H1 (cell line): ENCODE data around the gene MICU2. TPM values are rescaled to one million over a fixed set of nuclear protein-coding genes. Genes with fewer than 3 reads are reported as not detected.

Experiments used
- CTCF ChIA-PET: fragments of 300-600 bp; sonication (Branson Sonifier 250); formaldehyde crosslinking; loops from one replicate; lab custom pipeline; 2021; ENCODE audit not compliant: partially characterized antibody; lab: Charles Lee
- POLR2A ChIA-PET: fragments of 300-600 bp; sonication (Branson Sonifier 250); formaldehyde crosslinking; loops from one replicate; lab custom pipeline; 2021; ENCODE audit warnings: inconsistent platforms; ENCODE audit not compliant: partially characterized antibody; lab: Charles Lee
- DNase-seq, 2 experiments: peaks; one replicate each; pipeline versions ENCODE4 v3.0.0 to v3.0.0-alpha.2; 2010 to 2022; ENCODE audit warnings: low spot score in 2 of 2, low read depth in 1 of 2, mixed read lengths in 1 of 2
- FAIRE-seq: peaks from 2 replicates; lab custom pipeline; 2011; peaks lifted over from hg19 to GRCh38; lab: Jason Lieb, UNC
- H2AFZ ChIP-seq: 2 replicates; pipeline ENCODE4 v1.8.1; 2012; ENCODE audit warnings: low read length, inconsistent platforms
- H2AK5ac ChIP-seq: 2 replicates; pipeline ENCODE4 v1.6.1; 2013; ENCODE audit warnings: low read depth, low read length
- H2BK120ac ChIP-seq: replicated peaks from 2 replicates; pipeline ENCODE3; 2013; ENCODE audit warnings: low read depth, low read length, inconsistent platforms
- H2BK12ac ChIP-seq: 2 replicates; pipeline ENCODE4 v1.6.1; 2013; ENCODE audit warnings: low read depth, low read length
- H2BK15ac ChIP-seq: 2 replicates; pipeline ENCODE4 v1.6.1; 2013; ENCODE audit warnings: low read length
- H2BK20ac ChIP-seq: 2 replicates; pipeline ENCODE4 v1.6.1; 2013; ENCODE audit warnings: low read length
- H2BK5ac ChIP-seq: 2 replicates; pipeline ENCODE4 v1.6.1; 2013; ENCODE audit warnings: low read depth, low read length
- H3K14ac ChIP-seq: 2 replicates; pipeline ENCODE4 v1.6.1; 2013; ENCODE audit warnings: inconsistent platforms; ENCODE audit not compliant: insufficient read length
- H3K18ac ChIP-seq: 2 replicates; pipeline ENCODE4 v1.6.1; 2013; ENCODE audit warnings: low read length; ENCODE audit errors: extremely low read depth
- H3K23ac ChIP-seq: 2 replicates; pipeline ENCODE4 v1.6.1; 2013; ENCODE audit warnings: inconsistent platforms; ENCODE audit not compliant: insufficient read length
- H3K23me2 ChIP-seq: 2 replicates; pipeline ENCODE4 v1.6.1; 2013; ENCODE audit warnings: low read depth, low read length
- H3K27ac ChIP-seq: 2 replicates; pipeline ENCODE4 v1.6.1; 2011; ENCODE audit warnings: low read depth, low read length, inconsistent platforms
- H3K27me3 ChIP-seq, 4 experiments: replicated peaks in 1 of 4; 1 replicate in 1 of 4; 2 replicates in 3 of 4; pipeline versions ENCODE4 v1.6.1 to v1.8.1; 2011 to 2013; ENCODE audit warnings: low read length in 3 of 4, mild to moderate bottlenecking in 3 of 4, inconsistent platforms in 2 of 4, mixed read lengths in 2 of 4, moderate library complexity in 1 of 4; ENCODE audit not compliant: control insufficient read depth in 3 of 4, insufficient read depth in 3 of 4; ENCODE audit errors: extremely low read depth in 1 of 4
- H3K36me3 ChIP-seq, 4 experiments: 2 replicates each; pipeline versions ENCODE4 v1.6.1 to v1.8.1; 2011 to 2013; ENCODE audit warnings: mild to moderate bottlenecking in 4 of 4, low read length in 3 of 4, moderate library complexity in 2 of 4, control low read depth in 1 of 4, inconsistent platforms in 1 of 4; ENCODE audit not compliant: insufficient read depth in 4 of 4, control insufficient read depth in 2 of 4
- H3K4ac ChIP-seq: replicated peaks from 2 replicates; pipeline ENCODE3; 2013; ENCODE audit warnings: low read length, low read depth, mixed read lengths, inconsistent platforms; ENCODE audit not compliant: insufficient read length
- H3K4me1 ChIP-seq, 4 experiments: replicated peaks in 1 of 4; 1 replicate in 1 of 4; 2 replicates in 3 of 4; pipeline versions ENCODE4 v1.6.1 to v1.8.1; 2011 to 2013; ENCODE audit warnings: low read length in 3 of 4, inconsistent platforms in 2 of 4, mixed read lengths in 1 of 4; ENCODE audit not compliant: insufficient read depth in 4 of 4, control insufficient read depth in 3 of 4
- H3K4me2 ChIP-seq, 2 experiments: 2 replicates each; pipeline versions ENCODE4 v1.6.1 to v1.8.1; 2011 to 2013; ENCODE audit warnings: low read depth in 2 of 2, low read length in 2 of 2, control low read depth in 1 of 2, inconsistent platforms in 1 of 2, mild to moderate bottlenecking in 1 of 2; ENCODE audit not compliant: insufficient read depth in 1 of 2
- H3K4me3 ChIP-seq, 4 experiments: fragments of 200-600, 300-600 bp in 1 of 4; sonication (generic), shearing (Covaris generic), sonication (Bioruptor Twin) in 1 of 4; 2 replicates each; pipeline versions ENCODE4 v1.5.1 to v1.8.1; 2011 to 2016; ENCODE audit warnings: low read length in 4 of 4, low read depth in 3 of 4, control low read depth in 2 of 4, inconsistent platforms in 2 of 4, mild to moderate bottlenecking in 2 of 4, mixed read lengths in 1 of 4, moderate library complexity in 1 of 4; ENCODE audit not compliant: insufficient read depth in 2 of 4; ENCODE audit errors: extremely low read depth in 1 of 4
- H3K56ac ChIP-seq: replicated peaks from 2 replicates; pipeline ENCODE3; 2013; ENCODE audit warnings: low read depth, mild to moderate bottlenecking, mixed read lengths, low read length, inconsistent platforms; ENCODE audit not compliant: insufficient read length
- H3K79me1 ChIP-seq: 2 replicates; pipeline ENCODE4 v1.6.1; 2013; ENCODE audit warnings: low read depth, low read length, control low read depth
- H3K79me2 ChIP-seq, 2 experiments: 2 replicates each; pipeline versions ENCODE4 v1.6.1 to v1.8.1; 2012 to 2013; ENCODE audit warnings: low read length in 2 of 2, mild to moderate bottlenecking in 2 of 2, inconsistent platforms in 1 of 2; ENCODE audit not compliant: insufficient read depth in 2 of 2, control insufficient read depth in 1 of 2
- H3K9ac ChIP-seq, 4 experiments: replicated peaks in 1 of 4; 1 replicate in 1 of 4; 2 replicates in 3 of 4; pipeline versions ENCODE4 v1.6.1 to v1.8.1; 2011 to 2013; ENCODE audit warnings: low read depth in 3 of 4, low read length in 3 of 4, control low read depth in 2 of 4, mild to moderate bottlenecking in 2 of 4, moderate library complexity in 2 of 4, inconsistent platforms in 1 of 4; ENCODE audit errors: extremely low read depth in 1 of 4
- H3K9me3 ChIP-seq, 2 experiments: 2 replicates each; pipeline versions ENCODE4 v1.6.1 to v1.8.1; 2012 to 2013; ENCODE audit warnings: mild to moderate bottlenecking in 2 of 2, moderate library complexity in 2 of 2, control low read depth in 1 of 2, inconsistent platforms in 1 of 2, low read depth in 1 of 2, low read length in 1 of 2, mixed read lengths in 1 of 2; ENCODE audit not compliant: insufficient read depth in 2 of 2
- H4K20me1 ChIP-seq, 2 experiments: replicated peaks in 1 of 2; 2 replicates each; pipeline versions ENCODE3 to v1.8.1; 2011 to 2013; ENCODE audit warnings: inconsistent platforms in 2 of 2, low read length in 2 of 2, mild to moderate bottlenecking in 1 of 2; ENCODE audit not compliant: insufficient read depth in 2 of 2, control insufficient read depth in 1 of 2
- H4K5ac ChIP-seq: 2 replicates; pipeline ENCODE4 v1.6.1; 2013; ENCODE audit warnings: low read length, low read depth, mixed read lengths, inconsistent platforms; ENCODE audit not compliant: insufficient read length
- H4K8ac ChIP-seq: 2 replicates; pipeline ENCODE4 v1.8.0; 2013; ENCODE audit warnings: mild to moderate bottlenecking, moderate library complexity, low read length, inconsistent platforms; ENCODE audit not compliant: insufficient read depth; ENCODE audit errors: extremely low read depth
- H4K91ac ChIP-seq: replicated peaks from 2 replicates; pipeline ENCODE3; 2013; ENCODE audit warnings: low read length, mixed read lengths, inconsistent platforms; ENCODE audit not compliant: insufficient read length
- BRCA1 ChIP-seq: IDR thresholded peaks from 2 replicates; pipeline ENCODE4 v1.6.1; 2012; ENCODE audit warnings: low read depth, low read length, improper control_type of control experiment
- CHD1 ChIP-seq: IDR thresholded peaks from 2 replicates; pipeline ENCODE4 v1.6.1; 2012; ENCODE audit warnings: low read depth, low read length, improper control_type of control experiment
- JUN ChIP-seq: IDR thresholded peaks from 2 replicates; pipeline ENCODE4 v1.6.1; 2011; ENCODE audit warnings: low read depth, mild to moderate bottlenecking, improper control_type of control experiment, low read length
- RBBP5 ChIP-seq: IDR thresholded peaks from 2 replicates; pipeline ENCODE4 v1.7.1; 2012; ENCODE audit warnings: low read depth, mild to moderate bottlenecking, inconsistent platforms, low read length, moderate library complexity, borderline replicate concordance
- polyA plus RNA-seq, 7 experiments: library from polyadenylated mRNA; depleted of rRNA in 3 of 7; stranded (reverse) in 5 of 7; unstranded in 2 of 7; fragments of >200 nt in 5 of 7; fragments of 200-250 nt in 2 of 7; gene quantifications; 1 replicate in 5 of 7; 2 replicates in 1 of 7; 4 replicates in 1 of 7; pipeline versions ENCODE4 v1.2.1 to v1.2.3, GENCODE V29; 2011 to 2013; ENCODE audit warnings: missing spikeins in 2 of 7, mixed read lengths in 2 of 7
- total RNA-seq: library from RNA; stranded (reverse); fragmentation: NEBNext Ultra II Directional; extraction: Animal tissue kit (Norgen Biotek cat#: 25700); gene quantifications from 2 replicates; pipeline ENCODE4 v1.2.1, GENCODE V29; 2021

MICU2 gene
- total and polyA plus RNA-seq, 2 of the 8 experiments (the other 6 are each of a cell fraction or from before 2014, with no cell fraction given) = 34.6 to 36.5 TPM

DNA sequence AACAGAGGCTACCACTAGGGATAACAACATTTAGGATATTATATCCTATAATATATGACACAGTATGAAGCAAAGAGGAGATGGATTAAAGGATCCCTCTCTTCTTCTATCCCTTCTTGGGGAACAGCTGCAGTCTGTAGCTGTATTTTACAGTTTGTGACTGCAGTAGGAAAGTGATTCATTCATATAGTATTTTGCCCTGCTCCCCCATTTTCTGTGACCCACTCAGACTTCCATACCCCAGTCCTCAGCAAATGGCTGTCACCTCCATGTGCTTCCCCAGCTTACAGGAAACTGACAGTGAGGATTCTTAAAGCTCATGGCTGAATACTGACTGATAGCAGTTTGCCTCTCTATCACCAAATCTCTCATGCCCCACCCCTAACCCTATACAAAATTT is 27.5 kb downstream of the MICU2 start:
- no peaks in the 10 kb centered on the region for H3K23me2 ChIP-seq
- H3K4me1 ChIP-seq = peaks cover 0 to 2% (median 0%) of the 10 kb centered on the region in 4 experiments; a peak in 1 of 7 replicates
- ChIA-PET POLR2A (no interaction called here), CTCF (interaction anchor here (0.6 to 1.7 kb wide), 3 partner anchors 18 to 61 kb away, joined by 3 read pairs; no protein-coding TSS in a partner anchor)
- no peaks in the 10 kb centered on the region for H3K79me1 ChIP-seq
- no peaks in the 10 kb centered on the region for H3K36me3 ChIP-seq
- H4K20me1 ChIP-seq = no peaks in the 10 kb centered on the region
- H2AK5ac ChIP-seq = no peak overlapping the region
- no peak overlapping the region for H3K27ac ChIP-seq
- H3K14ac ChIP-seq = no peak overlapping the region
- no peak overlapping the region for H3K18ac ChIP-seq
- no peak overlapping the region for H3K23ac ChIP-seq
- no peak overlapping the region for H4K91ac ChIP-seq
- H3K4ac ChIP-seq = no peak overlapping the region
- no peaks in the 10 kb centered on the region for H3K27me3 ChIP-seq
- H2BK5ac ChIP-seq = no peak overlapping the region
- no peak overlapping the region for H2AFZ ChIP-seq
- H2BK120ac ChIP-seq = no peak overlapping the region
- no peak overlapping the region for H4K5ac ChIP-seq
- H2BK20ac ChIP-seq = no peak overlapping the region
- H3K4me2 ChIP-seq = no peak overlapping the region
- H3K56ac ChIP-seq = no peak overlapping the region
- no peak overlapping the region for H4K8ac ChIP-seq
- H3K9me3 ChIP-seq = no peaks in the 10 kb centered on the region
- DNase-seq = no peak
- no peak overlapping the region for H2BK12ac ChIP-seq
- FAIRE-seq = no peak
- no peak overlapping the region for H3K9ac ChIP-seq
- no peak overlapping the region for H2BK15ac ChIP-seq
- H3K4me3 ChIP-seq = no peak overlapping the region
- TF ChIP-seq CHD1 (no peak), JUN (no peak), RBBP5 (no peak), BRCA1 (no peak)
- H3K79me2 ChIP-seq = peaks cover 0 to 26% of the 10 kb centered on the region in 2 experiments; a peak in 2 of 4 replicates
